CD14-positive monocyte (primary cell): Measurements from ENCODE around the gene NFE2L2. TPM values are rescaled to one million over a fixed set of nuclear protein-coding genes. Genes with fewer than 3 reads are reported as not detected.

Source experiments
- DNase-seq, 3 donors: peaks; one replicate each; pipeline ENCODE4 v3.0.0-alpha.2; 2011 to 2022
- H2AFZ ChIP-seq: 2 replicates; pipeline ENCODE4 v1.6.0; 2012; ENCODE audit warnings: mild to moderate bottlenecking, low read depth, low read length, inconsistent platforms; ENCODE audit not compliant: insufficient read depth, poor library complexity, severe bottlenecking
- H3K27ac ChIP-seq, 2 donors: 1 replicate in 1 of 2; 2 replicates in 1 of 2; pipeline ENCODE4 v1.5.1; 2012 to 2013; ENCODE audit warnings: low read length in 2 of 2, control low read depth in 1 of 2, inconsistent platforms in 1 of 2, low read depth in 1 of 2, mild to moderate bottlenecking in 1 of 2
- H3K27me3 ChIP-seq, 2 donors: one replicate each; pipeline versions ENCODE4 v1.6.0 to v1.6.1; 2011 to 2013; ENCODE audit warnings: low read length in 2 of 2; ENCODE audit not compliant: control insufficient read depth in 2 of 2, insufficient read depth in 2 of 2
- H3K36me3 ChIP-seq, 2 donors: replicated peaks in 1 of 2; 1 replicate in 1 of 2; 2 replicates in 1 of 2; pipeline versions ENCODE4 v1.5.1 to v1.6.1; 2012 to 2013; ENCODE audit warnings: low read length in 2 of 2, control low read depth in 1 of 2, inconsistent platforms in 1 of 2, mild to moderate bottlenecking in 1 of 2; ENCODE audit not compliant: insufficient read depth in 2 of 2, control insufficient read depth in 1 of 2
- H3K4me1 ChIP-seq, 2 donors: 1 replicate in 1 of 2; 2 replicates in 1 of 2; pipeline versions ENCODE4 v1.5.1 to v1.6.1; 2012 to 2013; ENCODE audit warnings: low read length in 2 of 2, control low read depth in 1 of 2, inconsistent platforms in 1 of 2, mild to moderate bottlenecking in 1 of 2, moderate library complexity in 1 of 2; ENCODE audit not compliant: insufficient read depth in 2 of 2, control insufficient read depth in 1 of 2
- H3K4me2 ChIP-seq: replicated peaks from 2 replicates; pipeline ENCODE3; 2012; ENCODE audit warnings: low read length, moderate library complexity, mild to moderate bottlenecking; ENCODE audit not compliant: poor library complexity, severe bottlenecking; ENCODE audit errors: extremely low read depth
- H3K4me3 ChIP-seq, 3 experiments: fragments of 200-600 bp in 1 of 3; sonication (generic) in 1 of 3; replicated peaks in 1 of 3; 1 replicate in 2 of 3; 2 replicates in 1 of 3; pipeline ENCODE4 v1.5.1; 2011 to 2013; ENCODE audit warnings: low read length in 3 of 3, mild to moderate bottlenecking in 3 of 3, control low read depth in 2 of 3, low read depth in 2 of 3, inconsistent platforms in 1 of 3, moderate library complexity in 1 of 3
- H3K79me2 ChIP-seq: 2 replicates; pipeline ENCODE4 v1.6.0; 2012; ENCODE audit warnings: mild to moderate bottlenecking, control low read depth, inconsistent platforms, low read length, moderate library complexity; ENCODE audit not compliant: insufficient read depth
- H3K9ac ChIP-seq: 2 replicates; pipeline ENCODE4 v1.6.0; 2017; ENCODE audit warnings: low read length, mild to moderate bottlenecking; ENCODE audit not compliant: insufficient read depth, poor library complexity, severe bottlenecking
- H3K9me3 ChIP-seq, 2 donors: replicated peaks in 1 of 2; 1 replicate in 1 of 2; 2 replicates in 1 of 2; pipeline versions ENCODE4 v1.5.1 to v1.6.1; 2012 to 2013; ENCODE audit warnings: low read length in 2 of 2, control low read depth in 1 of 2; ENCODE audit not compliant: control insufficient read depth in 1 of 2, insufficient read depth in 1 of 2
- H4K20me1 ChIP-seq: 2 replicates; pipeline ENCODE4 v1.6.0; 2012; ENCODE audit warnings: mild to moderate bottlenecking, low read length, control low read depth, moderate library complexity; ENCODE audit not compliant: insufficient read depth
- H3K27ac Mint-ChIP-seq, 7 donors: one replicate each; pipeline ENCODE4 v1.8.0; 2020; ENCODE audit warnings: mild to moderate bottlenecking in 7 of 7, mixed read lengths in 7 of 7, moderate library complexity in 6 of 7, inconsistent platforms in 2 of 7
- H3K27me3 Mint-ChIP-seq, 3 donors: one replicate each; pipeline ENCODE4 v1.8.0; 2021 to 2022; ENCODE audit warnings: low read depth in 3 of 3, mild to moderate bottlenecking in 3 of 3, mixed read lengths in 3 of 3, moderate library complexity in 3 of 3, inconsistent platforms in 1 of 3
- H3K36me3 Mint-ChIP-seq, 2 donors: one replicate each; pipeline ENCODE4 v1.8.0; 2020; ENCODE audit warnings: mixed read lengths in 2 of 2, inconsistent platforms in 1 of 2, mild to moderate bottlenecking in 1 of 2
- H3K4me1 Mint-ChIP-seq: one replicate; pipeline ENCODE4 v1.8.0; 2020; ENCODE audit warnings: mild to moderate bottlenecking, mixed read lengths
- H3K4me3 Mint-ChIP-seq, 2 donors: one replicate each; pipeline ENCODE4 v1.8.0; 2020; ENCODE audit warnings: mild to moderate bottlenecking in 2 of 2, mixed read lengths in 2 of 2, moderate library complexity in 1 of 2
- H3K9me3 Mint-ChIP-seq, 7 donors: one replicate each; pipeline ENCODE4 v1.8.0; 2020 to 2022; ENCODE audit warnings: mixed read lengths in 7 of 7, mild to moderate bottlenecking in 6 of 7, moderate library complexity in 6 of 7, inconsistent platforms in 2 of 7
- WGBS: methylation state at CpG from one replicate; pipeline ENCODE4 v1.1.5; 2013; ENCODE audit warnings: missing lambda C conversion rate; ENCODE audit not compliant: insufficient coverage; 5-methylcytosine and 5-hydroxymethylcytosine counted together
- intact Hi-C, 2 donors: fragments of 100-400 bp; cut with micrococcal nuclease; formaldehyde crosslinking; loops; one replicate each; pipeline versions ENCODE4 v1.15.0 to v1.15.1; 2023
- polyA plus RNA-seq, 3 donors: library from polyadenylated mRNA; depleted of rRNA in 1 of 3; unstranded in 2 of 3; stranded (reverse) in 1 of 3; fragments of 300-500 nt in 2 of 3; fragments of >200 nt in 1 of 3; fragmentation: Illumina TruSeq in 2 of 3; gene quantifications; 1 replicate in 2 of 3; 2 replicates in 1 of 3; pipeline ENCODE4 v1.2.3, GENCODE V29; 2012 to 2021
- TF ChIP-seq, protein P1 (sequence below): fragments of 200-600 bp; IDR thresholded peaks from one replicate; pipeline ENCODE4 v1.8.0; 2022; ENCODE audit warnings: antibody characterized with exemption, mild to moderate bottlenecking

NFE2L2 gene
- polyA plus RNA-seq, 3 donors = 38.7 to 51.6 (median 46.6) TPM

DNA sequence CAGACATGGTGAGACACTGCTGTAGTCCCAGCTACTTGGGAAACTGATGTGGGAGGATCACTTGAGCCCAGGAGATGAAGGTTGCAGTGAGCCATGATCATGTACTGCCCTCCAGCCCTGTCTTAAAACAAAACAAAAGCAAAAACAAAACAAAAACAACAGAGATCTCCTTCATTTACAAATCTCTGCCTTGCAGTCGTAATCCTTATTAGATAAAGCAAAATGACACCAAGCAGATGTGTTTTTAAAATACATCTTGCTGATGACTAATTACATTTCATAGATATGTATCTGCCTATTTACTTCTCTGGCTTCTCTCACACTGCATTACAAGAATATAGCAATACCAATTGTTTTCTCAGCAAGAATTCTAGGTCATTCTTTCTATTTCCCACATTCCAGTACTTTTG lies 22.8 kb downstream of the NFE2L2 start:
- intact Hi-C loops = no loop called here
- H3K36me3 ChIP-seq = no peaks in the 10 kb centered on the region
- Mint-ChIP-seq H3K4me3 (no peak overlapping the region), H3K9me3 (no peaks in the 10 kb centered on the region), H3K27me3 (no peaks in the 10 kb centered on the region), H3K27ac (peak overlapping the region; percentile 89 to 95 (median 92)), H3K4me1 (peaks cover 81% of the 10 kb centered on the region), H3K36me3 (peaks cover 3 to 23% of the 10 kb centered on the region in 2 donors)
- H3K79me2 ChIP-seq = peaks cover 96% of the 10 kb centered on the region
- H3K4me2 ChIP-seq = peak overlapping the region; percentile 52
- H3K4me3 ChIP-seq = peak overlapping the region in 1 of 3 experiments; percentile 45
- peak overlapping the region; percentile 65 to 83 for H3K27ac ChIP-seq
- H3K9ac ChIP-seq = no peak overlapping the region
- peaks cover 28% of the 10 kb centered on the region for H4K20me1 ChIP-seq
- no peak for DNase-seq
- no peak overlapping the region for H2AFZ ChIP-seq
- no peaks in the 10 kb centered on the region for H3K27me3 ChIP-seq
- H3K9me3 ChIP-seq = no peaks in the 10 kb centered on the region
- WGBS = no CpG with 5 or more reads among the region's 1 CpG
- TF ChIP-seq, protein P1, sequence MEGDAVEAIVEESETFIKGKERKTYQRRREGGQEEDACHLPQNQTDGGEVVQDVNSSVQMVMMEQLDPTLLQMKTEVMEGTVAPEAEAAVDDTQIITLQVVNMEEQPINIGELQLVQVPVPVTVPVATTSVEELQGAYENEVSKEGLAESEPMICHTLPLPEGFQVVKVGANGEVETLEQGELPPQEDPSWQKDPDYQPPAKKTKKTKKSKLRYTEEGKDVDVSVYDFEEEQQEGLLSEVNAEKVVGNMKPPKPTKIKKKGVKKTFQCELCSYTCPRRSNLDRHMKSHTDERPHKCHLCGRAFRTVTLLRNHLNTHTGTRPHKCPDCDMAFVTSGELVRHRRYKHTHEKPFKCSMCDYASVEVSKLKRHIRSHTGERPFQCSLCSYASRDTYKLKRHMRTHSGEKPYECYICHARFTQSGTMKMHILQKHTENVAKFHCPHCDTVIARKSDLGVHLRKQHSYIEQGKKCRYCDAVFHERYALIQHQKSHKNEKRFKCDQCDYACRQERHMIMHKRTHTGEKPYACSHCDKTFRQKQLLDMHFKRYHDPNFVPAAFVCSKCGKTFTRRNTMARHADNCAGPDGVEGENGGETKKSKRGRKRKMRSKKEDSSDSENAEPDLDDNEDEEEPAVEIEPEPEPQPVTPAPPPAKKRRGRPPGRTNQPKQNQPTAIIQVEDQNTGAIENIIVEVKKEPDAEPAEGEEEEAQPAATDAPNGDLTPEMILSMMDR = no peak
- H3K4me1 ChIP-seq = peaks cover 75 to 92% of the 10 kb centered on the region in 2 donors

DNA sequence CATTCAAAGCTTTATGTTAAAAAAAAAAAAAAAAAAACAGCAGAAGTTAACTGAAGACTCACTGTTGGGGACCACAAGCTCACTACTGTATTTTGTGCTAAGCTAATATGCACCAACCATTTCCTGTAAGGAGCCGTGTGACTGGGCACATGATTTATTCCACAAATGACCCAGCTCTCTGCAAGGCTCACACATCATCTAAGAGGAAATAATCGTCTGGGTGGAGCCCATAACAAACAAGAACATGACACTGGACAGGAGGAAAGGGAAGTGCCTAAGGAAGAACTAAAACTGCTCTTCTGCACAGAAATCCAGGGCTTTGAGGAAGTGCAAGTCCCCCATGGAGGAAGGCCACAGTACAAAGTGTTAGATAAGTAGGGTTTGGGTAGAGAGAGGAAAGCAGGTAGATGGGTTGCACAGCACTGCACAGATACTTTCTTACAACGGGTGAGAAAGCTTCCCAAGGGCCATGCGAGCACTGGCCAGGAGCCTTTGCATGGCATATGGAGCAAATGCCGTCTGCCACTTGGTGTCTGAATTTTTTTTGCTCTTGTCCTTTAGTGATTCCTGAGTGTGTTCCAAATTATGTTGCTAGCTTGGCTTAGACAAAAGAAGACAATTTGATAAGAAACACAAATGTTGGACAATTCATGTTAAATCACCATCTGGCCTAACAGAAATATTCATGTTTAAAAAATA lies 24.4 kb downstream of the NFE2L2 start:
- H3K36me3 ChIP-seq = peaks cover 0 to 7% of the 10 kb centered on the region in 2 donors
- WGBS = 33% methylated on average over 2 of the region's 5 CpGs
- H3K4me1 ChIP-seq = peaks cover 65 to 76% of the 10 kb centered on the region in 2 donors
- intact Hi-C loops = no loop called here
- Mint-ChIP-seq H3K27me3 (no peaks in the 10 kb centered on the region), H3K9me3 (no peaks in the 10 kb centered on the region), H3K36me3 (peaks cover 10 to 29% of the 10 kb centered on the region in 2 donors), H3K27ac (peak overlapping the region; percentile 89 to 95 (median 92)), H3K4me3 (peak overlapping the region; percentile 0 to 53), H3K4me1 (peaks cover 75% of the 10 kb centered on the region)
- H3K27ac ChIP-seq = peak overlapping the region; percentile 83 to 89
- H3K9ac ChIP-seq = peak overlapping the region; percentile 30
- peak; percentile 96 to 99 (median 98) for DNase-seq
- H3K79me2 ChIP-seq = peaks cover 96% of the 10 kb centered on the region
- H4K20me1 ChIP-seq = peaks cover 31% of the 10 kb centered on the region
- no peaks in the 10 kb centered on the region for H3K9me3 ChIP-seq
- peak overlapping the region in 2 of 3 experiments; percentile 9 to 45 for H3K4me3 ChIP-seq
- no peaks in the 10 kb centered on the region for H3K27me3 ChIP-seq
- TF ChIP-seq, protein P1 = no peak
- peak overlapping the region; percentile 52 for H3K4me2 ChIP-seq
- no peak overlapping the region for H2AFZ ChIP-seq
